Measurements from ENCODE around the gene THSD8. TPM values are rescaled to one million over a fixed set of nuclear protein-coding genes. Genes with fewer than 3 reads are reported as not detected.

THSD8 gene
- total and polyA plus RNA-seq, 3 donors from 2014 or later, result 3.0 to 27.9 (median 14.0) TPM

DNA sequence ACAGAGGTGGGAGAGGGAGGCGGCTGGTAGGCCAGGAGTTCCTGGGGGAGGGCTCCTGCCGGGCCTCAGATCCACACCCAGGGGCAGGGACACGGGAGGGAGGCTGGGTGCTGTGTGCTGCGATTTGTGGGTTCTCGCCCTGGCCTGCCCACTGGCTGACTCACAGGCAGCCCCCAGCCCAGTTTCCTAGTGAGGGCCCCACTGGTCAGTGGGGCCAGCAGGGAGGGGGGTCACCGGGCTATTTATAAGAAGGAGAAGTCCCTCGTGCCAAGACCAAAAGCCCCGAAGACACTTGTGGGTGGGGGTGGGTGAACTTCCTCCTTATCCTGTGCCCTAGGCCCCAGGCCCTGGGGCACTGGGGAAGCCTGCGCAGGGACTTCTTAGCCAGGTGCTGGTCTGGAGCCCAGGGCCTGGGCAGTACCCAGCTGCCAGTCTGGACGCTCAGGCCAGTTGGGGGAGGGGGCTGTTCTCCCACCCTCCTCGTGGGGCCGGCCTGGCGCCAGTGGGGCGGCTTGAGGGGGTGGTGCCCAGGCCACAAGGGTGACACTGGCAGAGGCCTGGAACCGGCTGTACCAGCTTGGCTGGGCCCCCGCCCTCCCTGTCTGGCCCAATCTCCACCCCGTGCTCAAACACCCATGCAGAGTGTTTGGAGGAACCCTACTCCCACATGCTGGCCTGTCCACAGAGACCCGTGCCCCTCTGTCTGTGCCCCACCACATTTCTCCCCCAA is 15.6 kb upstream of the THSD8 start:
- Histone ChIP-seq H3K9me3 (no peaks in the 10 kb centered on the region), H3K27ac (peak overlapping the region; percentile 93 to 98), H3K4me1 (peaks cover 68% of the 10 kb centered on the region), H3K4me3 (no peak overlapping the region), H3K27me3 (no peaks in the 10 kb centered on the region), H3K36me3 (ENCODE audit: low read depth, missing control alignments) (no peaks in the 10 kb centered on the region)
- peak; percentile 64 for DNase-seq
- intact Hi-C loops (cut with DNase I; ENCODE audit: low total_unique reads), result no loop called here
- TF ChIP-seq, protein P1, sequence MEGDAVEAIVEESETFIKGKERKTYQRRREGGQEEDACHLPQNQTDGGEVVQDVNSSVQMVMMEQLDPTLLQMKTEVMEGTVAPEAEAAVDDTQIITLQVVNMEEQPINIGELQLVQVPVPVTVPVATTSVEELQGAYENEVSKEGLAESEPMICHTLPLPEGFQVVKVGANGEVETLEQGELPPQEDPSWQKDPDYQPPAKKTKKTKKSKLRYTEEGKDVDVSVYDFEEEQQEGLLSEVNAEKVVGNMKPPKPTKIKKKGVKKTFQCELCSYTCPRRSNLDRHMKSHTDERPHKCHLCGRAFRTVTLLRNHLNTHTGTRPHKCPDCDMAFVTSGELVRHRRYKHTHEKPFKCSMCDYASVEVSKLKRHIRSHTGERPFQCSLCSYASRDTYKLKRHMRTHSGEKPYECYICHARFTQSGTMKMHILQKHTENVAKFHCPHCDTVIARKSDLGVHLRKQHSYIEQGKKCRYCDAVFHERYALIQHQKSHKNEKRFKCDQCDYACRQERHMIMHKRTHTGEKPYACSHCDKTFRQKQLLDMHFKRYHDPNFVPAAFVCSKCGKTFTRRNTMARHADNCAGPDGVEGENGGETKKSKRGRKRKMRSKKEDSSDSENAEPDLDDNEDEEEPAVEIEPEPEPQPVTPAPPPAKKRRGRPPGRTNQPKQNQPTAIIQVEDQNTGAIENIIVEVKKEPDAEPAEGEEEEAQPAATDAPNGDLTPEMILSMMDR (IDR thresholded peaks at IDR 0.05), result no peak
- no peak for TF ChIP-seq POLR2A (IDR thresholded peaks at IDR 0.05)
- 49 to 62% methylated on average over 5 to 17 of the region's 18 CpGs for WGBS, 2 donors

DNA sequence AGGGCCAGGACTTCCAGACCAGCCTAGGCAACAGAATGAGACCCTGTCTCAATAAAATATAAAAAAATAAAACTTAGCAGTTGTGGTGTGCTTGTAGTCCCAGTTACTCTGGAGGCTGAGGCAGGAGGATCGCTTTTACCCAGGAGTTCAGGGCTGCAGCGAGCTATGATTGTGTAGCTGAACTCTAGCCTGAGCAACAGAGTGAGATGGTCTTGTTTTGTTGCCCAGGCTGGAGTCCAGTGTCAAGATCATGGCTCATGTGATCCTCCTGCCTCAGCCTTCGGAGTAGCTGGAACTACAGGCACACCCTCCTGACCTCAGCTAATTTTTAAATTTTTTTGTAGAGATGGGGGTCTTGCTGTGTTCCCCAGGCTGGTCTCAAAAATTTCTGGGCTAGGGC is 14.9 kb upstream of the THSD8 start:
- no peak for TF ChIP-seq POLR2A (IDR thresholded peaks at IDR 0.05)
- TF ChIP-seq, protein P1 (IDR thresholded peaks at IDR 0.05), result no peak
- Histone ChIP-seq H3K9me3 (no peaks in the 10 kb centered on the region), H3K4me3 (no peak overlapping the region), H3K27me3 (no peaks in the 10 kb centered on the region), H3K4me1 (peaks cover 68% of the 10 kb centered on the region), H3K27ac (peak overlapping the region; percentile 93 to 98), H3K36me3 (ENCODE audit: low read depth, missing control alignments) (no peaks in the 10 kb centered on the region)
- DNase-seq, result peak; percentile 44
- WGBS, 2 donors, result 70 to 74% methylated on average over 3 of the region's 3 CpGs
- intact Hi-C loops (cut with DNase I; ENCODE audit: low total_unique reads), result no loop called here

DNA sequence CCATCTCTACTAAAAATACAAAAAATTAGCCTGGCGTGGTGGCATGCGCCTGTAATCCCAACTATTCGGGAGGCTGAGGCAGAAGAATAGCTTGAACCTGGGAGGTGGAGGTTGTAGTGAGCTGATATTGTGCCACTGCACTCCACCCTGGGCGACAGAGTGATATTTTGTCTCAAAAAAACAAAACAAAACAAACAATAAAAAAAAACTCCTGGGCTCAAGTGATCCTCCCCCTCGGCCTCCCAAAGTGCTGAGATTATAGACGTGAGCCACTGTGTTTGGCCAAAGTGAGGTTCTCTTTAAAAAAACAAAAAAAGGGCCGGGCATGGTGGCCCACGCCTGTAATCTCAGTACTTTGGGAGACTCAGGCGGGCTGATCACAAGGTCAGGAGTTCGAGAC is 14.4 kb upstream of the THSD8 start:
- Histone ChIP-seq H3K36me3 (ENCODE audit: low read depth, missing control alignments) (no peaks in the 10 kb centered on the region), H3K27ac (peak overlapping the region; percentile 93 to 98), H3K9me3 (no peaks in the 10 kb centered on the region), H3K27me3 (no peaks in the 10 kb centered on the region), H3K4me3 (no peak overlapping the region), H3K4me1 (peaks cover 68% of the 10 kb centered on the region)
- 50 to 52% methylated on average over 10 of the region's 10 CpGs for WGBS, 2 donors
- intact Hi-C loops (cut with DNase I; ENCODE audit: low total_unique reads), result no loop called here
- DNase-seq, result no peak
- TF ChIP-seq, protein P1 (IDR thresholded peaks at IDR 0.05), result no peak
- TF ChIP-seq POLR2A (IDR thresholded peaks at IDR 0.05), result no peak

DNA sequence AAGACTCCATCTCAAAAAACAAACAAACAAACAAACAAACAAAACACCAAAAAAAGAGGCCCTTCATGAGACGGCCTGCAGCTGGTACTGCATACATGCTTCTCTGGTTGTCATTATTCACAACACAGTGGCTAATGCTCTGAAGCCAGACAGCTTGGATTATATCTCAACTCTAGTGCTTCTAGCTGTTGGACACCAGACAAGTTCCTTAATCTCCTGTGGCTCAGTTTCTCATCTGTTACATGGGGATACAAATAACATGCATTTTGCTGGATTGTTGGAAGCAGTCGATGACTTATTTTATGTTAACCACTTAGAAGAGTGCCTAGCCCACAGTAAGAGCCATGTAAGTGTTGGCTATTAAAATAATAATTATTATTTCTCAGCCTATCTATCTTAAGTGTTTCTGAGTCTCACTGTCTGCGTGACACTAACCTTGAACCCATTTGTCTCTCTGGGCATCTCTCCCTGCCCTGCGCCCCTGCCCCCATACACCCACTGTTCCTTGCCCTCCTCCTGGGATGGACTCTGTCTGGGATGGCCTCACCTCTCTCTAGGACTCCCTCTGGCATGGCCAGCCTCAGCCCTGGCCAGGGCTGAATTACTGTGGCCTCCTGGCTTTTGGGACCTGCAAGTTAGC is 13.7 kb upstream of the THSD8 start:
- WGBS, 2 donors, result 32 to 44% methylated on average over 4 of the region's 4 CpGs
- intact Hi-C loops (cut with DNase I; ENCODE audit: low total_unique reads), result no loop called here
- no peak for TF ChIP-seq POLR2A (IDR thresholded peaks at IDR 0.05)
- TF ChIP-seq, protein P1 (IDR thresholded peaks at IDR 0.05), result no peak
- Histone ChIP-seq H3K27me3 (no peaks in the 10 kb centered on the region), H3K9me3 (no peaks in the 10 kb centered on the region), H3K27ac (peak overlapping the region; percentile 93 to 98), H3K36me3 (ENCODE audit: low read depth, missing control alignments) (no peaks in the 10 kb centered on the region), H3K4me1 (peaks cover 63% of the 10 kb centered on the region), H3K4me3 (no peak overlapping the region)
- no peak for DNase-seq

Data from testis (tissue), 3 donors.